A549 (cell line): ENCODE results near the gene MEIKIN. TPM values are rescaled to one million over a fixed set of nuclear protein-coding genes. Genes with fewer than 3 reads are reported as not detected.
"Not testable (repeated sequence)": the region's sequence is repeated elsewhere in the genome, so short reads cannot be mapped to it uniquely, and the experiment has no call there.

ENCODE experiments used
- ATAC-seq, 2 experiments: fragments of 200-7000 bp in 1 of 2; fragments of >200 bp in 1 of 2; cut with Nextera tagmentation in 1 of 2; cut with Tn5 transposase in 1 of 2; 3 replicates each; pipeline versions ENCODE4 v1.8.0 to v1.9.1; 2018 to 2020; ENCODE audit warnings: mild to moderate bottlenecking in 1 of 2, moderate library complexity in 1 of 2
- CTCF ChIA-PET: fragments of 300-600 bp; sonication (Branson Sonifier 250); formaldehyde crosslinking; extraction: SDS; loops from one replicate; lab custom pipeline; 2021; ENCODE audit warnings: antibody characterized with exemption, inconsistent platforms; lab: Yijun Ruan, JAX
- POLR2A ChIA-PET: fragments of 350-600 bp; formaldehyde crosslinking; extraction: SDS; loops from one replicate; lab custom pipeline; 2021; ENCODE audit warnings: antibody characterized with exemption, inconsistent platforms; lab: Yijun Ruan, JAX
- DNase-seq, 2 experiments: peaks; one replicate each; pipeline versions ENCODE4 v3.0.0 to v3.0.0-alpha.2; 2011 to 2016; ENCODE audit warnings: low read depth in 1 of 2, low spot score in 1 of 2
- FAIRE-seq: peaks from 2 replicates; lab custom pipeline; 2011; peaks lifted over from hg19 to GRCh38; lab: Jason Lieb, UNC
- H3K27ac ChIP-seq, 2 experiments: fragments of >200 bp; sonication (Bioruptor Twin); formaldehyde crosslinking; 3 replicates each; pipeline ENCODE4 v1.5.1; 2016 to 2017
- H3K4me1 ChIP-seq: fragments of >200 bp; sonication (Bioruptor Twin); formaldehyde crosslinking; 3 replicates; pipeline ENCODE4 v1.6.1; 2016
- H3K4me2 ChIP-seq: fragments of >200 bp; sonication (Bioruptor Twin); formaldehyde crosslinking; 3 replicates; pipeline ENCODE4 v1.6.1; 2016
- H3K4me3 ChIP-seq: fragments of >200 bp; sonication (Bioruptor Twin); formaldehyde crosslinking; 3 replicates; pipeline ENCODE4 v1.5.1; 2016
- H3K9me3 ChIP-seq: fragments of >200 bp; sonication (Bioruptor Twin); formaldehyde crosslinking; 3 replicates; pipeline ENCODE4 v1.6.1; 2016
- CEBPB ChIP-seq, 2 experiments: fragments of >200 bp in 1 of 2; sonication (Bioruptor Twin) in 1 of 2; formaldehyde crosslinking in 1 of 2; IDR thresholded peaks; 2 replicates each; pipeline ENCODE4 v1.6.1; 2012 to 2016
- CHD2 ChIP-seq: fragments of 150-350 bp; IDR thresholded peaks from 2 replicates; pipeline ENCODE4 v1.6.1; 2014; ENCODE audit warnings: low read length; ENCODE audit not compliant: partially characterized antibody
- EHMT2 ChIP-seq: fragments of 200-600 bp; sonication (generic); IDR thresholded peaks from 2 replicates; pipeline ENCODE4 v1.6.1; 2016; ENCODE audit warnings: antibody characterized with exemption, low read depth, mild to moderate bottlenecking, moderate library complexity
- HEYL ChIP-seq: fragments of 250-450 bp; sonication (Bioruptor Pico); IDR thresholded peaks from 2 replicates; pipeline ENCODE4 v1.8.0; 2021; ENCODE audit warnings: mild to moderate bottlenecking, moderate library complexity
- JUN ChIP-seq, 2 experiments: fragments of >200 bp; sonication (Bioruptor Twin); formaldehyde crosslinking; IDR thresholded peaks; 2 replicates in 1 of 2; 3 replicates in 1 of 2; pipeline ENCODE4 v1.6.1; 2016 to 2017
- KDM5A ChIP-seq: fragments of 200-600 bp; sonication (generic); IDR thresholded peaks from 2 replicates; pipeline ENCODE4 v1.6.1; 2016; ENCODE audit warnings: antibody characterized with exemption, mild to moderate bottlenecking
- MAZ ChIP-seq: fragments of 150-350 bp; IDR thresholded peaks from 2 replicates; pipeline ENCODE4 v1.6.1; 2014; ENCODE audit warnings: antibody characterized with exemption, low read depth, low read length, borderline replicate concordance
- PHF8 ChIP-seq: fragments of 200-600 bp; sonication (generic); IDR thresholded peaks from 2 replicates; pipeline ENCODE4 v1.6.1; 2016; ENCODE audit warnings: low read depth, mild to moderate bottlenecking, antibody characterized with exemption, moderate library complexity, borderline replicate concordance
- POLR2AphosphoS2 ChIP-seq: conservative IDR thresholded peaks from 2 replicates; pipeline ENCODE4 v1.6.1; 2012; ENCODE audit warnings: low read length, improper control_type of control experiment, inconsistent platforms
- ZFP36 ChIP-seq: fragments of 450-650 bp; IDR thresholded peaks from 2 replicates; pipeline ENCODE4 v1.6.1; 2014; ENCODE audit warnings: borderline replicate concordance; ENCODE audit not compliant: partially characterized antibody
- ZNF302 ChIP-seq: fragments of 250-450 bp; sonication (Bioruptor Pico); IDR thresholded peaks from 2 replicates; pipeline ENCODE4 v1.9.0; 2021; ENCODE audit warnings: inconsistent platforms, mild to moderate bottlenecking, moderate library complexity
- WGBS: methylation state at CpG from one replicate; pipeline ENCODE4 v1.1.6; 2017; ENCODE audit errors: missing lambda C conversion rate; 5-methylcytosine and 5-hydroxymethylcytosine counted together
- polyA plus RNA-seq, 4 experiments: library from polyadenylated mRNA; depleted of rRNA in 3 of 4; stranded (reverse); fragments of >200 nt; fragmentation: RNase III in 1 of 4; extraction: RNeasy Plus Mini Kit Qiagen cat#74134 plus additional on column Dnase treatment in 1 of 4; gene quantifications; 2 replicates in 3 of 4; 3 replicates in 1 of 4; pipeline ENCODE4 v1.2.3, GENCODE V29; 2011 to 2017
- TF ChIP-seq, protein P1 (sequence below): fragments of >200 bp; sonication (Bioruptor Twin); formaldehyde crosslinking; IDR thresholded peaks from 3 replicates; pipeline ENCODE4 v1.5.1; 2016
- TF ChIP-seq, protein P2 (sequence below): fragments of >200 bp; sonication (Bioruptor Twin); formaldehyde crosslinking; IDR thresholded peaks from 2 replicates; pipeline ENCODE4 v1.6.1; 2016
- TF ChIP-seq, protein P3 (sequence below): IDR thresholded peaks from 2 replicates; pipeline ENCODE4 v1.6.1; 2012

Gene MEIKIN
- polyA plus RNA-seq, 2 of the 4 experiments (the other 2 are of a cell fraction), result not detected

DNA sequence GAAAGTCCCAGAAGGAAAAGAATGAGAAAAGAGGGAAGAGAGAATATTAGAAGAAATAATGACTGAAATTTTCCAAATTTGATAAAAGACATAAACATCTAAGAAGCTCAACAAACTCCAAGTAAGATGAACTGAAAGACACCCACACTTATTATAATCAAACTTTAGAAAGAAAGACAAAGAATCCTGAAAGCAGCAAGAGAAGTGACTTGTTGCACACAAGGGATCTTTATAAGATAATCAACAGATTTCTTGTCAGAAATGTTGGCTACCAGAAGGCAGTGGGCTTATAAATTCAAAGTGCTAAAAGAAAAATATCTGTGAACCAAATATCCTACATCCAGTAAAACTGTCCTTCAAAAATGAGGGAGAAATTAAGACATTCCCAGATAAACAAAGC, 99.6 kb downstream of the MEIKIN start:
- ChIA-PET CTCF (no interaction called here), POLR2A (no interaction called here)
- no peaks in the 10 kb centered on the region for H3K4me1 ChIP-seq
- ATAC-seq (no peak), FAIRE-seq (no peak), DNase-seq (no peak)
- TF ChIP-seq, protein P1, sequence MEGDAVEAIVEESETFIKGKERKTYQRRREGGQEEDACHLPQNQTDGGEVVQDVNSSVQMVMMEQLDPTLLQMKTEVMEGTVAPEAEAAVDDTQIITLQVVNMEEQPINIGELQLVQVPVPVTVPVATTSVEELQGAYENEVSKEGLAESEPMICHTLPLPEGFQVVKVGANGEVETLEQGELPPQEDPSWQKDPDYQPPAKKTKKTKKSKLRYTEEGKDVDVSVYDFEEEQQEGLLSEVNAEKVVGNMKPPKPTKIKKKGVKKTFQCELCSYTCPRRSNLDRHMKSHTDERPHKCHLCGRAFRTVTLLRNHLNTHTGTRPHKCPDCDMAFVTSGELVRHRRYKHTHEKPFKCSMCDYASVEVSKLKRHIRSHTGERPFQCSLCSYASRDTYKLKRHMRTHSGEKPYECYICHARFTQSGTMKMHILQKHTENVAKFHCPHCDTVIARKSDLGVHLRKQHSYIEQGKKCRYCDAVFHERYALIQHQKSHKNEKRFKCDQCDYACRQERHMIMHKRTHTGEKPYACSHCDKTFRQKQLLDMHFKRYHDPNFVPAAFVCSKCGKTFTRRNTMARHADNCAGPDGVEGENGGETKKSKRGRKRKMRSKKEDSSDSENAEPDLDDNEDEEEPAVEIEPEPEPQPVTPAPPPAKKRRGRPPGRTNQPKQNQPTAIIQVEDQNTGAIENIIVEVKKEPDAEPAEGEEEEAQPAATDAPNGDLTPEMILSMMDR, result no peak
- TF ChIP-seq PHF8 (no peak), JUN (IDR thresholded peaks at IDR 0.05) (no peak)
- TF ChIP-seq, protein P2, sequence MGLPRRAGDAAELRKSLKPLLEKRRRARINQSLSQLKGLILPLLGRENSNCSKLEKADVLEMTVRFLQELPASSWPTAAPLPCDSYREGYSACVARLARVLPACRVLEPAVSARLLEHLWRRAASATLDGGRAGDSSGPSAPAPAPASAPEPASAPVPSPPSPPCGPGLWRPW, result no peak
- H3K27ac ChIP-seq, result no peak overlapping the region
- H3K4me2 ChIP-seq, result no peak overlapping the region
- H3K4me3 ChIP-seq, result no peak overlapping the region
- peaks cover 29% of the 10 kb centered on the region; the same call in 2 of the 3 replicates for H3K9me3 ChIP-seq

DNA sequence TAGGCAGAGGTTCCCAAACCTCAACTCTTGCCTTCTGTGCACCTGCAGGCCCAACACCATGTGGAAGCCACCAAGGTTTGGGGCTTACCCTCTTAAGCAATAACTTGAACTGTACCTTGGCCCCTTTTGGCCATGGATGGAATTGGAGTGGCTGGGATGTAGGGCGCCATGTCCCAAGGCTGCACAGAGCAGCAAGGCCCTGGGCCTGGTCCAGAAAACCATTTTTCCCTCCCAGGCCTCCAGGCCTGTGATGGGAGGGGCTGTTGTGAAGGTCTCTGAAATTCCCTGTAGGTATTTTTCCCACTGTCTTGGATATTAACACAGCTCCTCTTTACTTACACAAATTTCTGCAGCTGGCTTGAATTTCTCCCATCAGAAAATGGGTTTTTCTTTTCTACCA, 102.5 kb downstream of the MEIKIN start:
- WGBS, result 0% methylated on average over 1 of the region's 1 CpG
- H3K4me3 ChIP-seq, H3K4me2 ChIP-seq, H3K4me1 ChIP-seq: not testable (repeated sequence)
- peak; percentile 58 for TF ChIP-seq ZFP36
- TF ChIP-seq, all 56 proteins: peak for 1; not testable (repeated sequence) for 55
- FAIRE-seq, DNase-seq, CTCF ChIA-PET, ATAC-seq, H3K27ac ChIP-seq, POLR2A ChIA-PET: not testable (repeated sequence)
- H3K9me3 ChIP-seq, result peaks cover 19% of the 10 kb centered on the region; the same call in 2 of the 3 replicates

DNA sequence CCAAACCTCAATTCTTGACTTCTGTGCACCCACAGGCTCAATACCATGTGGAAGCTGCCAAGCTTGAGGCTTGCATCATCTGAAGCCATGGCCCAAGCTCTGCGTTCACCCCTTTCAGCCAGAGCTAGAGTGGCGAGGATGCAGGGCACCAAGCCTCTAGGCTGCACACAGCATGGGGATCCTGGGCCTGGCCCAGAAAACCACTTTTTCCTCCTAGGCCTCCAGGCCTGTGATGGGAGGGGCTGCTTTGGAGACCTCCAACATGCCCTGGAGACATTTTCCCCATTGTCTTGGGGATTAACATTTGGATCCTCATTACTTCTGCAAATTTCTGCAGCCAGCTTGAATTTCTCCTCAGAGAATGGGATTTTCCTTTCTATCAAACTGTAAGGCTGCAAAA, 112.8 kb downstream of the MEIKIN start:
- WGBS, result 31% methylated on average over 2 of the region's 2 CpGs
- TF ChIP-seq ZFP36, result peak; percentile 47
- H3K4me2 ChIP-seq, ATAC-seq, H3K4me1 ChIP-seq, CTCF ChIA-PET, H3K9me3 ChIP-seq, FAIRE-seq, DNase-seq, POLR2A ChIA-PET, H3K27ac ChIP-seq, H3K4me3 ChIP-seq: not testable (repeated sequence)

DNA sequence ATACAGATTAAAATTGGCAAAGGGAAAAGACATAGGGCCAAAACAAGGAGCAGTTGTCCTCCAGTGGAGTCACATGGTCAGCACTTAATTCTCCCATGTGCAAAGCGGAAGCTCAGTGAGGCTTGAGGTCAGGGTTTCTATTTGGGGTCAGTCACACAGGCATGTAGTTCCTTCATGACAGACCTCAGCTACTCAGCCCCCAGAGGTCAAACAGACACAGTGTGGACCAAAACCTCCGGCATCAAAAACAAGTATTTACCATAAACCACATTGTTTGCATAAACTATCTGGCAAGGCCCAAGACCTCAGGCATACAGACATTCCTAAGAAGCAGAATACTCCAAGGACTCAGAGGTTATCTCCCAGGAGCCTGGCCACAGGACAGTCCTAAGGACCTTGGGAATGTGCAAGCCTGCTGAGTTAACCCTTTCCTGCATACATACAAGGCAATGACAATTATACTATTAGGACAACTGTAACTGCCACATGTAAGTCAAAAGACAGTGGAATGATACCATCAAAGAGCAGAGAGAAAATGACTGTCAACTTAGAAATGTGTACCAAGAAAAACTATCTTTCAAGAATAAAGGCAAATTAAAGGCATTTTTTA, 120.0 kb downstream of the MEIKIN start:
- TF ChIP-seq KDM5A (no peak), CHD2 (no peak), HEYL (CRISPR knock-in tag) (no peak), JUN (IDR thresholded peaks at IDR 0.05) (no peak), MAZ (no peak), EHMT2 (no peak), ZNF302 (CRISPR knock-in tag) (no peak), CEBPB (IDR thresholded peaks at IDR 0.05) (no peak), POLR2AphosphoS2 (no peak)
- TF ChIP-seq, protein P3, sequence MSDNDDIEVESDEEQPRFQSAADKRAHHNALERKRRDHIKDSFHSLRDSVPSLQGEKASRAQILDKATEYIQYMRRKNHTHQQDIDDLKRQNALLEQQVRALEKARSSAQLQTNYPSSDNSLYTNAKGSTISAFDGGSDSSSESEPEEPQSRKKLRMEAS, result no peak
- TF ChIP-seq, protein P1, result no peak
- FAIRE-seq (no peak), DNase-seq (no peak), ATAC-seq (no peak)
- ChIA-PET POLR2A (no interaction called here), CTCF (interaction anchor here (0.5 kb wide), 1 partner anchor 16 kb away, joined by 3 read pairs; no protein-coding TSS in a partner anchor)
- peaks cover 6% of the 10 kb centered on the region; the same call in 1 of the 3 replicates for H3K9me3 ChIP-seq
- H3K27ac ChIP-seq, result no peak overlapping the region
- no peaks in the 10 kb centered on the region for H3K4me1 ChIP-seq
- H3K4me2 ChIP-seq, result no peak overlapping the region
- no peak overlapping the region for H3K4me3 ChIP-seq
- WGBS, result 73% methylated on average over 2 of the region's 2 CpGs
